GM06990 (cell line): ENCODE measurements around the gene GNB5.

Source experiments
- DNase-seq: peaks from one replicate; pipeline ENCODE4 v3.0.0-alpha.2; 2011; ENCODE audit not compliant: insufficient read length; ENCODE audit errors: extremely low read depth
- H3K27me3 ChIP-seq: replicated peaks from 2 replicates; pipeline ENCODE4 v1.6.0; 2011; ENCODE audit warnings: low read length; ENCODE audit not compliant: control insufficient read depth, insufficient read depth
- H3K36me3 ChIP-seq: 2 replicates; pipeline ENCODE4 v1.5.1; 2011; ENCODE audit warnings: low read length; ENCODE audit not compliant: control insufficient read depth, insufficient read depth
- H3K4me3 ChIP-seq: replicated peaks from 2 replicates; pipeline ENCODE4 v1.5.1; 2011; ENCODE audit warnings: low read depth, mild to moderate bottlenecking, control low read depth, low read length
- CTCF ChIP-seq: IDR thresholded peaks from 2 replicates; pipeline ENCODE4 v1.5.1; 2011; ENCODE audit warnings: low read length, control low read depth, mild to moderate bottlenecking, inconsistent platforms; ENCODE audit not compliant: insufficient read depth, poor library complexity, severe bottlenecking

Gene GNB5

GRCh38 chr15:52155878-52156277 is 35.3 kb downstream of the GNB5 start:
- DNase-seq: no peak
- no peak for TF ChIP-seq CTCF
- peaks cover 3% of the 10 kb centered on the region for H3K36me3 ChIP-seq
- no peaks in the 10 kb centered on the region for H3K27me3 ChIP-seq
- H3K4me3 ChIP-seq: no peak overlapping the region

- no peak overlapping the region for H3K4me3 ChIP-seq
- no peak for DNase-seq
Measured at GRCh38 chr15:52154896-52155865, 36.0 kb downstream of the GNB5 start.

GRCh38 chr15:52153900-52154895 is 37.0 kb downstream of the GNB5 start:
- H3K36me3 ChIP-seq: peaks cover 3% of the 10 kb centered on the region
- no peak for DNase-seq
- no peaks in the 10 kb centered on the region for H3K27me3 ChIP-seq
- TF ChIP-seq CTCF: no peak
- no peak overlapping the region for H3K4me3 ChIP-seq

More at GRCh38 chr15:52154896-52155865, 36.0 kb downstream of the GNB5 start:
- H3K36me3 ChIP-seq: peaks cover 3% of the 10 kb centered on the region
- no peak for TF ChIP-seq CTCF
- H3K27me3 ChIP-seq: no peaks in the 10 kb centered on the region

- Histone ChIP-seq H3K36me3 (peaks cover 8% of the 10 kb centered on the region), H3K27me3 (no peaks in the 10 kb centered on the region), H3K4me3 (no peak overlapping the region)
- no peak for DNase-seq
- TF ChIP-seq CTCF: no peak
Measured at GRCh38 chr15:52151353-52151752, 39.8 kb downstream of the GNB5 start.

GRCh38 chr15:52150871-52151270 is 40.3 kb downstream of the GNB5 start:
- Histone ChIP-seq H3K36me3 (peaks cover 8% of the 10 kb centered on the region), H3K4me3 (no peak overlapping the region), H3K27me3 (no peaks in the 10 kb centered on the region)
- no peak for TF ChIP-seq CTCF
- DNase-seq: no peak
